GM12872 (cell line): Measurements from ENCODE around the gene PACSIN2.

ENCODE experiments used
- TF ChIP-seq, protein P1 (sequence below): IDR thresholded peaks from 3 replicates; pipeline ENCODE4 v1.5.1; 2011; ENCODE audit warnings: low read depth, mild to moderate bottlenecking, low read length, moderate library complexity; ENCODE audit not compliant: insufficient read depth

The PACSIN2 gene

DNA sequence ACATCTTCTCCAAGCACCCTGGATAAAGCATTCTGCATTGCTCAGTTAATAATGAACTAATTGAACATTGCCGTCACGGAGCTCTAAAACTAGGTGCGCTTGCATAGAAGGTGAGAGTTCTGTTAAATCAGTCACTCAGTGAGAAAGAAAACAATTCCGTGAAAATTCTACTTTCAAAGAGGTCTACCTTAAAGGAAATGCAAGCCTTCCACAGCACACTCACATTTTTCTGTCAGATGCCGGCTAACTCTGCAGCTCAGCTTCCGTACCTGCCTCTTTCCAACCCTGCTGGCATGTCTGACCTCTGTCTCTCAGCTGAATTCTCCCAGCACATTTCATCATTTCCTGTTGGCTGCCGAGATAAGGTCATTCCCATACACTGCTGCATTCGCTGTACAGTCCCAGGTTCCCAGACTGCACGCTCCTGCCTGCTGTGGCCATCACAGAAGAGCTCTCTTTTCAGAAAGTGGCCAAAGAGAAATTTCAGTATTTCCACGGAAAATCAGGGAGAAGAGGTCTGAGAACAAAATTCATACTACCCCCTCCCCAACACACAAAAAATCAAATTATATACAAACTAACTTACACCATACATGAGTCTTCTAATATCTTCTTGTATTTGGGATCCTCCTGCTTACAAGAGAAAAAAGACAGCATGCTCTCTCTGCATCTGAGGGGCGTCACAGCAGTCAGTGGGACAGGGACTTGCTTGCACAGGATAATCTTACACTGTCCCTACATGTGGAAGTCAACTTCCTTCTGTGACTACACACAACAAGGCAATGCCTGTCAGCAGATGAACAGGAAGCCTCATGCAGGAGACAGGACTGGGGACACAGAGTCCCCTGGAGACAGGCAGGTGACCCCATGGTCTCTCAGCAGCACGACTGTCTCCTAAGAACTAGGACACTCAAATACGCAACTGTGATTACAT lies 55.1 kb downstream of the PACSIN2 start:
- TF ChIP-seq, protein P1, sequence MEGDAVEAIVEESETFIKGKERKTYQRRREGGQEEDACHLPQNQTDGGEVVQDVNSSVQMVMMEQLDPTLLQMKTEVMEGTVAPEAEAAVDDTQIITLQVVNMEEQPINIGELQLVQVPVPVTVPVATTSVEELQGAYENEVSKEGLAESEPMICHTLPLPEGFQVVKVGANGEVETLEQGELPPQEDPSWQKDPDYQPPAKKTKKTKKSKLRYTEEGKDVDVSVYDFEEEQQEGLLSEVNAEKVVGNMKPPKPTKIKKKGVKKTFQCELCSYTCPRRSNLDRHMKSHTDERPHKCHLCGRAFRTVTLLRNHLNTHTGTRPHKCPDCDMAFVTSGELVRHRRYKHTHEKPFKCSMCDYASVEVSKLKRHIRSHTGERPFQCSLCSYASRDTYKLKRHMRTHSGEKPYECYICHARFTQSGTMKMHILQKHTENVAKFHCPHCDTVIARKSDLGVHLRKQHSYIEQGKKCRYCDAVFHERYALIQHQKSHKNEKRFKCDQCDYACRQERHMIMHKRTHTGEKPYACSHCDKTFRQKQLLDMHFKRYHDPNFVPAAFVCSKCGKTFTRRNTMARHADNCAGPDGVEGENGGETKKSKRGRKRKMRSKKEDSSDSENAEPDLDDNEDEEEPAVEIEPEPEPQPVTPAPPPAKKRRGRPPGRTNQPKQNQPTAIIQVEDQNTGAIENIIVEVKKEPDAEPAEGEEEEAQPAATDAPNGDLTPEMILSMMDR: no peak

DNA sequence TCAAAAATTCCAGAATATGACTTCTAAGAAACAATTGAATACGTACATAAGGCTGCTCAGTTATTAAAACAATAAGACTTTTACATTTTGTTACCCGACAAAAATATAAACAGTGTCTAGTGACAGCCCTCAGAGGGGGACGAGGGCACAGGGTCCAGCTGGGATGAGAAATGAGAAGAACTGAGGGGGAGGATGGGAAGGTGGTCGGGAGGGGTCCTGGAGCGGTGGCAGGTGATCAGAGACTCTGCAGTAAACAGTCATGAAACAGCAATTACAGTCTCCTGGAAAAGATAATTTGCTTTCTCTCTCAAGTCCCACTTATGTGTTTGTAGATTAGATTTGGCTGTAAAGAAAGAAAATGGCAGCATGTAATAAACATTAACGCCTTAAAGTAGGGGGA lies 56.0 kb downstream of the PACSIN2 start:
- TF ChIP-seq, protein P1: no peak

DNA sequence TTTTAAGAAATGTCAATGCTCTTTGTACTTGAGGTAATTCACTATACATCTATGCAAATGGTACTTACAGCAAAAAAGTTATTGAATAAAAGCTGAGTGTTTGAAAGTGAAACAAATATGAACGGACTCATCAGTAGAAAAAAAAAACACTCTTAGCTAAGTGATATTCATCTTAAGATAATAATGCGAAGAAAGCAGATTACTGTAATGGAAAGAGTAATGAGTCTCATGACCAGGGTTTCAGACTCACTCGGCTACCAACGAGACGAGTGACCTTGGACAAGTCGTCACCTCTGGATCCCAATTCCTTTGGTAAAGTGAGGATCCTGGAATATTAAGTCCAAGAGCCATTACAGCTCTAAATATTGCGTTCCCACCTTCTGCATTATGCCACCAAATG lies 57.0 kb downstream of the PACSIN2 start:
- TF ChIP-seq, protein P1: no peak

DNA sequence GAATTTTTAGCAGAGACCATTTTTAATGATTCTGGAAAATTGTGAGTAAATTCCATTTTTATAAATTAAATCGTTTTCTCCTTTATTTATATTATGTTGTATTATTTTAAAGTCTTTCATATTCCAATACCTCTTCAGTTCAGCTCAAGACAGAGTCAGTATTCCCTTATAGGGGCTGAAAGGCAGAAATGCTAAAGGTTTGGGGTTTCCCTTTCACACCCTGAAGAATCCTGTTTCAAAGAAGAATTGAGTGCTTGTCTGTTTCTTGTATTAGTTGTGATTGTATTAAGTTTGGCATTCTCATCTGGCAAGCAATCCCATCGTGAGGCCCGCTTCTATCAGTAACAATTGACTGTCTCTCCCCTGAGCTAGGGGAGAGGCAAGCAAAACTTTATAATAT lies 57.4 kb downstream of the PACSIN2 start:
- TF ChIP-seq, protein P1: no peak

- TF ChIP-seq, protein P1: no peak
These were observed 59.1 kb downstream of the PACSIN2 start for GRCh38 chr22:42955848-42956247.

DNA sequence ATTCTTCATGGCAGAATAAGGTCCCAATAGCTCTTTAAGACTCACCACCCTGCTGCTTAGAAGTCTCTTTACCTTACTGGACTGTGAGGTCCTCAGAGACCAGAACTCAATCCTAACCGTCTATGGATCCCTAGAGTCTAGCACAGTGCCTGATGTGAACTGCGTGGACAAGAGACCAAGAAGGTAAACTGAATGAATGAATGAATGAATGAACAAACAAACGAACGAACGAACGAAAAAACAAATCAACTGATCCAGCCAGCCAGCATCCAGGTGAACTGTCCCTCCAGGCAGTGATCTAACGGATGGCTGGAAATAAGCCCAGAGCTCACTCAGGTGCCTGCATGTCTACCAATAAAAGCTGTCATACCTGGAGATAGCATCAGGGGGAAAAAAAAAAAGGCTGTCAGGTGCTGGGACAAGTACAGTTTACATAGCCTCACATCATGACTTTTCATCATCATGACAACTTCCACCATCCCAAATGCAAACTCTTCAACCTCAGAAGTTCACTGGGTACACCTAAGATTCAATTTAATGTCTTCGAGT lies 59.8 kb downstream of the PACSIN2 start:
- TF ChIP-seq, protein P1: no peak

GRCh38 chr22:42951093-42951710 lies 63.7 kb downstream of the PACSIN2 start:
- TF ChIP-seq, protein P1: no peak
